GM19324 (cell line): ENCODE data around the gene RBM4.
"Not testable (repeated sequence)": the region's sequence is repeated elsewhere in the genome, so short reads cannot be mapped to it uniquely, and the experiment has no call there.

Experiments used
- ATAC-seq: cut with Tn5 transposase; IDR thresholded peaks from one replicate; pipeline ENCODE4 v1.9.1; 2021; ENCODE audit warnings: mild to moderate bottlenecking, moderate library complexity; ENCODE audit not compliant: unreplicated experiment, low FRiP score

The RBM4 gene, protein sequence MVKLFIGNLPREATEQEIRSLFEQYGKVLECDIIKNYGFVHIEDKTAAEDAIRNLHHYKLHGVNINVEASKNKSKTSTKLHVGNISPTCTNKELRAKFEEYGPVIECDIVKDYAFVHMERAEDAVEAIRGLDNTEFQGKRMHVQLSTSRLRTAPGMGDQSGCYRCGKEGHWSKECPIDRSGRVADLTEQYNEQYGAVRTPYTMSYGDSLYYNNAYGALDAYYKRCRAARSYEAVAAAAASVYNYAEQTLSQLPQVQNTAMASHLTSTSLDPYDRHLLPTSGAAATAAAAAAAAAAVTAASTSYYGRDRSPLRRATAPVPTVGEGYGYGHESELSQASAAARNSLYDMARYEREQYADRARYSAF

DNA sequence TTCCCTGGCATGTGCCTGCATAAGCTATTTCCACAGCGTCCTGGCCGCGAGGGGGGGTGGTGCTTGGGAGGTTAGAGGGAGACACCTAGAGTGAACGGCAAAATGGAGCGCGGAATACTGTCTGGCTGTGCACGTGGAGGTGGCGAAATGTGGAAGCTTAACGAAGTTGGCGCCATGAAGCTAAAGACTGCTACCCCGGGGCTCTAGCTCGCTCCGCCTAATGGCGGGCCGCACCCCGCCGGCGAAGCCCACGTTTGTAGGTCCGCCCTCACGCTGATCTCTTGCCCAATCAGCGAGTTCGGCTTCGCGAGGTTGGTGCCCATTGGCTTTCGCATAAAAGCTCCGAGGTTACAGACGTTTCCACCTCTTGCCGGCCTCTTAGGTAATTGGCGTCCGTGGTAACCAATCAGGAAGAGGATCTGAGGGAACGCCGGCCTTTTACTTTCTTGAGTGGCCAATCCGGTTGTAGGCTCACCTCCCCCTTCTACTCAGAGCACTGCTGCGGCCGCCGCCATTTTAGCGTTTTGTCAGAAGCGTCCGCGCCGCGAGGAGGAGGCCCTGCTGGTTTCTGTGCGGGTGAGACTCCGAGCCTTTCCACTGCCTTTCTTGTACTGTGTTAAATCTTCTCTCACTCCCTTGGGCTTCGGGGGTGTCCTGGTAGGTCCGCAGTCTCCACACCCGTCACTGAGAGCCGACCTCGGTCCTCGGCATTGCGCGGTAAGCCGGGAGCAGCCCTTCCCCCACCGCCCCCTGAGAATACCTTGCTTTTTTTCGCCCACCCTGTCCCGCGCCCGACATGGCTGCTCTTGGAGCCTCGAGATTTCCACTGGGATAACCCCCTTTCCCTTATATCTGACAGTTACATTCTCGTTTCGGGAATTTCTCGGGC is at the start of gene RBM4:
RBM4 (plus strand) TSS at position 527 of the 889 bp plus-strand sequence. CDS start 1,009 bp downstream, outside the sequence.
- peak; percentile 97 for ATAC-seq

DNA sequence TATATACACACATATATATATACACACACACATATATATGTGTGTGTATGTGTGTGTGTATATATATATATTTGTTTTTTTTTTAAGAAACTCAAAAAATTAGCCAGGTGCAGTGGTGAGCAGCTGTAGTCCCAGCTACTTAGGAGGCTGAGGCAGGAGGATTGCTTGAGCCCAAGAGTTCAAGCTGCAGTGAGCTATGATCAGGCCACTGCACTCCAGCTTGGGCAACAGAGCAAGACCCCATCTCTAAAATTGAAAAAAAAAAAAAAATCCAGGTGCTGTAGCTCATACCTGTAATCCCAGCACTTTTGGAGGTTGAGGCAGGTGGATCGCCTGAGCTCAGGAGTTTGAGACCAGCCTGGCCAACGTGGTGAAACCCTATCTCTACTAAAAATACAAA is 49.2 kb upstream of the RBM4 start:
- not testable (repeated sequence) for ATAC-seq

DNA sequence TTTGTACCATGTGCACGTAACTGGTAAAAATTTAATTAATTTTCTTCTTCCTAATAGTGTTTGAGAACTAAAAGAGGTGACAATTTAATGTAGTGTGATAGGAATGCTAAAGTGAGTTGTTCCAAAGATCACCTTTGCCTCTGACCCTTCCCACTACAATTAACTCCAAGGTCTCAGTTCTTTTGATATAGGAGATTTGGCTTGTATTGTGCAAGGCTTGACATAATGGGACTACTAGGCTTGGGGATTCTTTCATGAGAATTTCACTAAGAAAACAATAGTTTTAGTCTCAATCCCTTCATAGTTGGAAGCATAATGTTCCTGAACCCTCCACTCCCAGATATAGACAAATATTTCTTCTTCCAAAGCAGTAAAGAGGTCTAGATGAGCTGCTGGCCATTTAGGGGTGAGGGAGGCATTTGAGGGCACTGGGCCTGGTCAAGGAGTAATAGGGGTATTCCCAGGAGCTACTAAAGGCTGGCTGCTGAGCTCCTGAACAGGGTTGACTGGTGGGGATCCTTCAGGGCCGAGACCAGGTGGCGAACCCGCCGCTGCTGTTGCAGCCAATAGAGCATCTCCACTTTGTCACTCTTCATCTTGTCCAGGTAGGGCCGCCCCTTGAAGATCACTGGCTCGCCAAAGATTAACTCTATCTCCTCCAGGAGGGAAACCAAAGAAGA is 48.4 kb upstream of the RBM4 start:
- no peak for ATAC-seq

DNA sequence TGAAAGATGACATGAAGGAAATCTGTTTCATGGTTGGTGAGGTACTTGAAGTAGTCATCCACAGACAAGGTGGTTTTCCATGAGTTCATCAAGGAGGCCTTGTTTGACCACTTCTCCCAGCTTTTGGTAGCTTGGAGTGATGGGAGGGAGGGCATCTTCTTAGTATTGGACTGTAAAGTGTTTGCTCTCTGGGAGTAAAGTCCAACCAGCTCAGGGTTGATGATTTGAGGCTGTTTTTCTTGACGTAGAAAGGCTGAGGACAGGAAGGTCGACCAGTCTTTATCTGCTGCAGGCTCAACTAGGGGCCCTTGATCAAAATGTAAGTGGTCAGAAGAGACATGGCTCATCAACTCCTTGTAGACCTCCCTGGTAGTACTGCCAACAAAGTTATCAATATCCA is 47.3 kb upstream of the RBM4 start:
- ATAC-seq, result no peak

DNA sequence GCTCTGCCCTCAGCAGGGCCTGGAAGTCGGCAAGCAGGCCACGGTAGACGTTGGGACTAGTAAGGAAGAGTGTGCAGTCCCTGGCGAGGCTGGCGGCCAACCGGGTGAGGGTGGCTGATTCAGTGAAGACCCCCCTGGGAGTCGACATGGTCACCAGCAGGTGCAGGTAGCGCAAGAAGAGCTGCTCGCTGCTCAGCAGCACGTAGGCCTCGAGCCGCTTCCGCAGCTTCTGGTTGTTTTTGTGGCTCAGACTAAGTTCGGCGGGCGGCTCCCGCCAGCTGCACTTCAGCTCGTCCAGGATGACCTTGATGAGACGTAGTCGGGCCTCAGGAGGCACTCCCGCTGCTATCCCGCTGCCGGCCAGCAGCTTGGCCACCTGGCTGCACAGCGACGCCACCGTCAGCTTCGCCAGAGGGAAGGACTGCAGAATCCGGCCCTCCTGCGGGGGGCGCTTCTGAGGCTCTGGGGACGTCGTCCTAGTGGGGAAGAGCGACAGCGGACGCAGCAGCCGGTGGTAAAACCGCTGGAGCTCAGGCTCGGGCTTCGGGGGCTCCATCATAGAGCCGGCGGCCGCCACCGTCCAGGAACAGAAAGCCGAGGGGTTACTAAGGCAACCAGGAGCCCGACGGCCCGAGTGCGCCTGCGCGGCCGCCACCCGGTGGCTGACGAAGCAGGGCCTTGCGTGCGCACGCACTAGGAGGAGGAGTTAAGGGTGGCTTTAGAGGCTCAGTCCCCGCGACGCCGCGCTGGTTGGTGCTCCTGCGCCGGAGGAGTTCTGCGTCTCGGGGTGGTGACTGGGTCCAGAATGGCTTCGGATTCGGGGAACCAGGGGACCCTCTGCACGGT is 45.8 kb upstream of the RBM4 start, which contains the start of the genes CCDC87 and CCS:
CCDC87 (minus strand) TSS at position 607 of the 846 bp plus-strand sequence; CDS start at position 559, 48 bp downstream.
CCS (plus strand) TSS at position 729 of the 846 bp plus-strand sequence; CDS start at position 806, 77 bp downstream.
- peak; percentile 96 for ATAC-seq

DNA sequence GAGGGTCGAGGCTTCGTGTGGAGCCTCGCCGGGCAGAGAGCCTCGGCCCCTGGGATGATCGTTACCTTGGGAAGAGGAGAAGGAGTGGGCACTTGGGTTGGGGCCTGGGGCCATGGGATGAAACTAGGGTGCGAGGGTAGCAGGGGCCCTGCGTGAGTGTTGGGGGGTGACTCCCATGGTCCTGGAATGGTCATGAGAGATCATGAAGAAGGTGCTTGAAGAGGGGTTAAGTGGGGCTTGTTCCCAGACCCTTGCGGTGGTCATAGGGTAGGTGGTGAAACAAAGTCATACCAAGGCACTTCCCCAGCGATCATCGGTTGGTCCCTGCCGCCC is 45.2 kb upstream of the RBM4 start:
- no peak for ATAC-seq

DNA sequence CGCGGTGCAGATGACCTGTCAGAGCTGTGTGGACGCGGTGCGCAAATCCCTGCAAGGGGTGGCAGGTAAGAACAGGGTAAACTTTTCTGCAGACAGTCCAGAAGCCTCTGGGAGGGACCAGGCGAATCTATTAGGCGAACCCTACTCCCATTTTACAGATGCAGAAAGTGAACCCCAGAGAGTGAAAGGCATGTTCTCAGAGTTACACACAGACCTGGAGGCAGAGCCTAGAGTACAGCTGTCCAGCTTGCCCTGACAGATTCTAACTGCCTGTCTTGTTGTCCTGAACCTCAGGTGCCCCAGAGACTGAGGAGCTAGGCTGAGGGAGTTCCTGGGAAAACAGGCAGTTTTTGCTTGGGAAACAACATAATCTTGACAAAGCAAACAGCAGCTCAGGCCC is 44.9 kb upstream of the RBM4 start:
- ATAC-seq, result no peak

DNA sequence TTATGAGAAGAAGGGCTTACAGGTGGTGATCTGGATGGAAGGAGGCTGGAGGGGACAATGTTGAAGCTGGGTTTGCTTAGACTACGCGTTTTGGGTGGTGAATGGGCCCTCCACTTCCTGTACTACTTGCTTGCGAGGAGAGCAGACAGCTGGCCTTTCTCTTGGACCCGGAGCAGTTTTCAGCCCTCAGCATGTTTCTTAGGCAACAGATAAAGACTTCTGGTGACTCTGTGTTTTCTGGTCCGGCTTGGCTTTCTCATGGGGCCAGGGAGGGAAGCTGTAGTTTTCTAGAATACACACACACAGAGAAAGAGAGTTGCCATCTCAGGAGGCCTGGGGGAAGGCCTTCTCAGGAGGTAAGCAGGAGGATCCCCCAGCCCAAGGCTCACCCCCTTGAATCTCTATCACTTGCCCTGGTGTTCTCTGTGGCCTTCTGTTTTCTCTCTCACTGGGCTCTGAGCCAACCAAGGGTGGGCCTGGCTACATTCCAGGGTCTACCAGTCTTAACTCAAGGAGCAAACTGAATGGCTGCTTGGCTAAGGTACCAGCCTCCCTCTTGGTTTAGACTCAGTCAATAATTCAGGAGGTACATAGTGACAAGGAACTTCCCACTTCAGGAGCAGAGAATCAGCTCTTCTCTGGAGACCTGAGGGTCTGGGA is 43.1 kb upstream of the RBM4 start:
- ATAC-seq, result no peak

DNA sequence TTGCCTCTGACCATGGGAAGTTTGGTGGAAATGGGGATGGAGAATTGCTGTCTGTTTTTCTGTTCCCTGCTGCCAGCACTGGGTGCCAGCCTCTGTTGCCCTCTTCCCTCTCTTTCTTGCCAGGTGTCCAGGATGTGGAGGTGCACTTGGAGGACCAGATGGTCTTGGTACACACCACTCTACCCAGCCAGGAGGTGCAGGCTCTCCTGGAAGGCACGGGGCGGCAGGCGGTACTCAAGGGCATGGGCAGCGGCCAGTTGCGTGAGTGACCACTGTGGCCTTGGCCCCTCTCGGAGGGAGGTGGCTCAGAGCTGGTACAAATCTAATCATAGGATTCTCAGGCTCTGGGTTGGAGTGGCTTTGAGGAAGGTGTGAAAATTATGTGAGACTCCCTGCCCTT is 39.5 kb upstream of the RBM4 start:
- no peak for ATAC-seq

DNA sequence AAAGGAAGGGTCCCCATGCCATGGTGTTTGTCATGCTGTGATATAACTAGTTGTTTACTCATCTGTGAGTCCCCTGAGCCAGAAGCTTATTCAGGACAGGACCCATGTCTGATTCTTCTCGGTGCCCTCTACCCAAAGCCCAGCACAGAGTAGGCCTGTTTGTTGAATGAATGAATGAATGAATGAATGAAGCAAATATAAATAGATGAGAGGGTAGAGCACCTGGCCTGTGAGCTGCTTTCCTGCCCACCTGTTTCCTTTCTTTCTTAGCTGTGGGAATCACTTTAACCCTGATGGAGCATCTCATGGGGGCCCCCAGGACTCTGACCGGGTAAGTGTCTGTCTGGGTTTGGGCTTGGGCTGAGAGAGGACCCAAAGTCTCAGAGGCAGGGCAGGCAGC is 38.3 kb upstream of the RBM4 start:
- no peak for ATAC-seq

DNA sequence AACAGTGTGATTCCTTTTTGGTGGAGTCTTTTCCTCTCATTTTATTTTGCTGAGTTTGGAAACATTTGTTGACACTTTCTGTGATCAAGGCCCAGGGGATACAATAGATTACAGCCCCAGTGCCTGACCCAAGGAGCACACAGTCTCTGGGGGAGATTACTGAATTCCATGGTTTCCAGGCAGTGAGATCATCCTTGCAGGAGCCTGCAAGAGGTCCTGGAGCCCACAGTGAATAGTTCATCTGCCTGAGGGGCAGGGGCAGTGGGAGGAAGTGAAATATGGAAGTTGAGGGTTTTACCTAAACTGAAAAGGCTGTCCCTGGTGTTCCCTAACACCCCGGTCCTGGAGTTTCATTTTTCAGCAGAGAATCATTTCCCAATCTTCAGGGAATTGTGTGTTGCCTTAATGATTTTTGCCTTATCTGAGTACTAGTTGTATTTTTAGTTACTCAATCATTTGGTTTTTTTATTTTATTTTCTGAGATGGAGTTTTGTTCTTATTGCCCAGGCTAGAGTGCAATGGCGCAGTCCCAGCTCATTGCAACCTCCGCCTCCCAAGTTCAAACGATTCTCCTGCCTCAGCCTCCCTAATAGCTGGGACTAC is 37.8 kb upstream of the RBM4 start:
- no peak for ATAC-seq

DNA sequence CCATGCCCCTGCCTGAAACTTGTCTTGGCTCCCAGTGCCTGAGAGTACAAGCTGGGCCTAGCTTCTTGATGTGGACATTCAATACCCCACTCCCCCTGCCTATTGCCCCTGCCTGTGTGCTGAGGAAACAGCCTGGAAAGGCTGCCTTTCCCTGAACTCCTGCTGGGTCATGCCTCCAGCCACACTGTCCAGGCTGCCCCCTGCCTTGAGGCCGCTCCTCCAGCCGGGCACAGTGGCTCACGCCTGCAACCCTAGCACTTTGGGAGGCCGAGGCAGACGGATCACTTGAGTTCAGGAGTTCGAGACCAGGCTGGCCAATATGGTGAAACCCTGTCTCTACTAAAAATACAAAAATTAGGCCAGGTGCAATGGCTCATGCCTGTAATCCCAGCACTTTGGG is 35.4 kb upstream of the RBM4 start:
- no peak for ATAC-seq

DNA sequence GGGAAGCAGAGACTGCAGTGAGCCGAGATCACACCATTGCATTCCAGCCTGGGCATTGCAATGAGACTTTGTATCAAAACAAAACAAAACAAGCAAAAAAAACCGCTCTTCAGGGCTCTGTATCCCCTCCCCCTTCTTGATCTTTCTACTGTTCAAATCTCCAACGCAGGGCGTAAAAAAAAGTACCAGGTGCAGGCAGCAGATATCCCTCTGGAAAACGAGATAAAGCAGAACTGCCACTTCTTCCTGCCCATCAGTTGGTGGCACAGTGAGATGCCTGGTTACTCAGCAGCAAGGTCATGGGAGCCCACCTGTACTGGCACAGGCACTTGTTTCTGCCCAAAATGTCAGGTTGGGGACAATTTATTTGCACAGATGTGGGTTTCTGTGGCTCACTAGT is 34.3 kb upstream of the RBM4 start:
- ATAC-seq, result no peak

DNA sequence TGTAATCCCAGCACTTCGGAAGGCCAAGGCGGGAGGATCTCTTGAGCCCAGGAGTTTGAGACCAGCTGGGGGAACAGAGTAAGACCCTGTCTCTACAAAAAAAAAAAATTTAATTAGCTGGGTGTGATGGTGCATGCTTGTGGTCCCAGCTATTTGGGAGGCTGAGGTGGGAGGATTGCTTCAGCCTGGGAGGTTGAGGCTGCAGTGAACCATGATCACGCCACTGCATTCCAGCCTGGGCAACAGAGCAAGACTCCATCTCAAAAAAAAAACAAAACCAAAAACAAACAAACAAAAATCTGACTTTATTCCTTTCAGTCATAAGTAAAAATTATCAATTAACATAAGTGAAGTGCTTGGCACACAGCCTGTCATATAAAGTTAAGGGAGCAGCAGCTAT is 31.9 kb upstream of the RBM4 start:
- ATAC-seq, result not testable (repeated sequence)

DNA sequence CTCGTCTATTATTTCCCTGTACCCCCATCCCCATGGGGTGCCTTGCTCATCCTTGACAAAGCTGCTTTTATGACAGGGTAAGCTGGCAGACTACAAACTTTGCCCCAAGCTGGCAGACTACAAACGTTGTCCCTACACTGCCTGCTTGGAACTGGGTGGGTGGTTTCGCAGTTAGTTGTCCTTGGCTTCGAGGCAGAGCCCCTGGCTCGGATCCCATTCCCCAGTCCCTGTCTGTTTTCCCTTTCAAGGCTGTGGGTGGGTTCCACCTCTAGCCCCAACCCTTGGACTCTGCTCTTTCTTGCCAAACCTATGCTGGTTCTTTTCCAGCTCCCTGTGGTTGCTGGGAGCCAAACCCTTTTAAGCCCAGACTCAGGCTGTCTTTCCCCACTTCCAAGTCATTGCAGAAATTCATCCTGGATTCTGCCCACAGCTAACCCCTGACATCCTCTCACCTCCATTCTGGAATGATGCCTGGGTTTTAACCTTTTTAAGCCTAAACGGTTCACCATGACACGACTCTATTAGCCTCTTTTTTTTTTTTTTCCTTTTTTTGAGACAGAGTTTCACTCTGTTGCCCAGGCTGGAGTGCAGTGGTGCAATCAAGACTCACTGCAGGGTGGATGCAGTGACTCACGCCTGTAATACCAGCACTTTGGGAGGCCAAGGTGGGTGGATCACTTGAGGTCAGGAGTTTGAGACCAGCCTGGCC is 31.2 kb upstream of the RBM4 start:
- ATAC-seq, result no peak

DNA sequence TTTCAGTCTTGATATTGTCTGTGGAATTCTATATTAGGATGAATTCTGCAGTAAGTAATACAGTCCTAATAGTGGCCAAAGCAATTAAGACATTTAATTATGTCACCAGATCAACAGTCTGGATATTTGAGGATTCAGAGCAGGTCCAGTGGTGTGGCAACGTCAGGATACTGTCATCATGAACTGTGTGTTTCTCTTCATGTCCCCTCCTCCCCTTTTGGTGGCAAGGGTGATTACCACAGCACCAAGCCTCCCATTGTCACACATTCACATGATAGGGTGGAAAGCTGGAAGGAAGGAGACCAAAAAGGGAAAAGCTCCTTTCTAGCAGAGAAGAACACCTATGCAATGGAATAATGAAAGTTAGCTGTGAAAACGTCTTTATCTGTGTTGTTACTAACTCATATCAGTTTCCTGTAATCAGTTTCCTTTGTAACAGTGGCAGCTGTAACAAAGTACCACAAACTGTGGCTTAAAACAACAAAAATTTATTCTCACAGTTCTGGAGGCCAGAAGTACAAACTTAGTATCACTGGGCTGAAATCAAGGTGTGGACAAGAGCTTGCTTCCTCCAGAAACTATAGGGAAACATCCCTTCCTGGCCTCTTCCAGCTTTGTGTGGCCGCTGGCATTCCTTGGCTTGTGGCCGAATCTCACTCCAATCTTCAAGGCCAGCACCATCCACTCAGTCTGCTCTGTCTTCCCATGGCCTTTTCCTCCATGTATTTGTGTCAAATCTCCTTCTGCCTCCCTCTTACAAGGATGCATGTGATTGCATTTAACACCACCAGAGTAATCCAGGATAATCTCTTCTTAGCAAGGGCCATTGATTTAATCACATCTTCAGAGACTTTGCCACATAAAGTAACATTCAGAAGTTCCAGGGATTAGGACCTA is 28.5 kb upstream of the RBM4 start:
- no peak for ATAC-seq

DNA sequence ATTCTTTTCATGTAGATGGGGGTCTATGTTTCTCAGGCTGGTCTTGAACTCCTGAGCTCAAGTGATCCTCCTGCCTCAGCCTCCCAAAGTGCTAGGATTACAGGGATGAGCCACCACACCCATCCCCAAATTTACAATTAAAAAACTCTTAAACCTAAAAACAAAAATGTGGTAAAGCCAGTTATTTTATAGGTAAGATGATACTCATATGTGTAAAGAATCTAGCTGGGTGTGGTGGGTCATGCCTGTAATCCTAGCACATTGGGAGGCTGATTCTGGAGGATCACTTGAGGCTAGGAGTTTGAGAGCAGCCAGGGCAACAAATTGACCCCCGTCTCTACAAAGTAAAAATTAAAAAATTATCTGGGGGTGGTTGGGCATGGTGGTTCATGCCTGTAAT is 26.0 kb upstream of the RBM4 start:
- no peak for ATAC-seq

DNA sequence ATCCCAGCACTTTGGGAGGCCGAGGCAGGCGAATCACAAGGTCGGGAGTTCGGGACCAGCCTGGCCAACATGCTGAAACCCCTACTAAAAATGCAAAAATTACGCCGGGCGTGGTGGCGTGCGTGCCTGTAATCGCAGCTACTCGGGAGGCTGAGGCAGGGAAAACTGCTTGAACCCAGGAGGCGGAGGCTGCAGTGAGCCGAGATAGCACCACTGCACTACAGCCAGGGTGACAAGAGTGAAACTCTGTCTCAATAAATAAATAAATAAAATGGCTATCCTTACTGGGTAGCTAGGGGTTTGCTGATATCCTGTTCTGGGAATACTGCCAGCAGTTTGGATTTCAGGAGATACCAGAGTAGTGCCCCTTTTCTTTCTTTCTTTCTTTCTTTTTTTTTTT is 24.4 kb upstream of the RBM4 start:
- ATAC-seq, result no peak
